K562 (cell line): ENCODE data around the gene GABARAP. TPM values are rescaled to one million over a fixed set of nuclear protein-coding genes. Genes with fewer than 3 reads are reported as not detected.

Experiments used
- ARID4B ChIP-seq: sonication (generic); formaldehyde crosslinking; IDR thresholded peaks from 2 replicates; pipeline ENCODE4 v1.8.0; 2022; ENCODE audit warnings: mild to moderate bottlenecking, missing genetic modification reagents
- CCAR2 ChIP-seq: fragments of 200-400 bp; formaldehyde crosslinking; IDR thresholded peaks from 2 replicates; pipeline ENCODE4 v1.6.1; 2017; ENCODE audit warnings: mild to moderate bottlenecking, low read depth, low read length
- CREM ChIP-seq: IDR thresholded peaks from 2 replicates; pipeline ENCODE4 v1.6.1; 2014; ENCODE audit warnings: antibody characterized with exemption, low read depth
- DMBX1 ChIP-seq: fragments of 250-450 bp; sonication (Bioruptor Pico); IDR thresholded peaks from 2 replicates; pipeline ENCODE4 v1.8.0; 2022; ENCODE audit warnings: inconsistent platforms, mild to moderate bottlenecking, moderate library complexity, borderline replicate concordance
- ELF4 ChIP-seq: fragments of 450-650 bp; formaldehyde crosslinking; IDR thresholded peaks from 2 replicates; pipeline ENCODE4 v1.4.0; 2022; ENCODE audit warnings: missing genetic modification characterization
- ERF ChIP-seq: fragments of 450-650 bp; formaldehyde crosslinking; IDR thresholded peaks from 2 replicates; pipeline ENCODE4 v1.4.0; 2020; ENCODE audit warnings: mild to moderate bottlenecking, mixed read lengths
- ETV1 ChIP-seq: fragments of 450-650 bp; conservative IDR thresholded peaks from 2 replicates; pipeline ENCODE4 v1.6.1; 2016; ENCODE audit warnings: missing genetic modification characterization, control low read depth, low read depth, missing compliant biosample characterization
- GABPB1 ChIP-seq: sonication (generic); formaldehyde crosslinking; IDR thresholded peaks from 2 replicates; pipeline ENCODE4 v1.8.0; 2022; ENCODE audit warnings: mild to moderate bottlenecking, missing genetic modification reagents
- HCFC1 ChIP-seq: IDR thresholded peaks from 2 replicates; pipeline ENCODE4 v1.6.1; 2012; ENCODE audit warnings: low read depth, low read length, improper control_type of control experiment
- PKNOX1 ChIP-seq: fragments of 450-650 bp; IDR thresholded peaks from 2 replicates; pipeline ENCODE4 v1.6.1; 2016
- POLR2B ChIP-seq: fragments of 450-650 bp; IDR thresholded peaks from 2 replicates; pipeline ENCODE4 v1.6.1; 2018; ENCODE audit warnings: low read depth; ENCODE audit not compliant: partially characterized antibody
- RBM14 ChIP-seq: fragments of 200-400 bp; formaldehyde crosslinking; IDR thresholded peaks from 2 replicates; pipeline ENCODE4 v1.6.1; 2018; ENCODE audit warnings: low read depth, mild to moderate bottlenecking, low read length, moderate library complexity, borderline replicate concordance; ENCODE audit not compliant: insufficient read depth
- RBM34 ChIP-seq: fragments of 200-400 bp; formaldehyde crosslinking; IDR thresholded peaks from 2 replicates; pipeline ENCODE4 v1.6.1; 2018; ENCODE audit warnings: low read length, borderline replicate concordance; ENCODE audit not compliant: insufficient read depth
- RCOR1 ChIP-seq, 2 experiments: IDR thresholded peaks; 2 replicates each; pipeline ENCODE4 v1.6.1; 2012; ENCODE audit warnings: low read depth in 2 of 2, low read length in 2 of 2, borderline replicate concordance in 1 of 2, improper control_type of control experiment in 1 of 2
- TEAD2 ChIP-seq: fragments of 450-650 bp; IDR thresholded peaks from 2 replicates; pipeline ENCODE4 v1.6.1; 2016; ENCODE audit warnings: missing genetic modification characterization, control low read depth, missing compliant biosample characterization
- ZFPM2 ChIP-seq: fragments of 250-450 bp; sonication (Bioruptor Pico); IDR thresholded peaks from 2 replicates; pipeline ENCODE4 v1.5.1; 2022; ENCODE audit warnings: mild to moderate bottlenecking
- polyA plus RNA-seq, 8 experiments: library from polyadenylated mRNA; depleted of rRNA in 4 of 8; stranded (reverse) in 5 of 8; unstranded in 3 of 8; fragments of >200 nt; fragmentation: Nextera tagmentation in 2 of 8; fragmentation: Illumina TruSeq in 1 of 8; extraction: Ambion mirVana in 2 of 8; extraction: Trizol in 1 of 8; gene quantifications; 2 replicates each; pipeline versions ENCODE4 v1.2.1 to v1.2.3, GENCODE V29; 2011 to 2014; ENCODE audit warnings: inconsistent platforms in 1 of 8, missing spikeins in 1 of 8
- total RNA-seq, 7 experiments: library from RNA; depleted of rRNA in 6 of 7; stranded (reverse); fragments of >200 nt in 6 of 7; fragmentation: Illumina TruSeq in 2 of 7; extraction: Trizol in 2 of 7; gene quantifications; 2 replicates each; pipeline versions ENCODE4 v1.2.1 to v1.2.3, GENCODE V29; 2011 to 2021; ENCODE audit warnings: low replicate concordance in 1 of 7
- TF ChIP-seq, protein P1 (sequence below): IDR thresholded peaks from 2 replicates; pipeline ENCODE4 v1.6.1; 2016; ENCODE audit warnings: missing genetic modification characterization, missing compliant biosample characterization
- TF ChIP-seq, protein P2 (sequence below): fragments of 450-650 bp; IDR thresholded peaks from 2 replicates; pipeline ENCODE4 v1.6.1; 2016; ENCODE audit warnings: antibody characterized with exemption
- TF ChIP-seq, protein P3 (sequence below): sonication (generic); formaldehyde crosslinking; IDR thresholded peaks from 2 replicates; pipeline ENCODE4 v1.8.1; 2023; ENCODE audit warnings: mild to moderate bottlenecking, missing genetic modification reagents

Gene GABARAP
- total and polyA plus RNA-seq, 9 of the 15 experiments (the other 6 are each of a cell fraction or from before 2014, with no cell fraction given) = 47.5 to 373 (median 152) TPM

DNA sequence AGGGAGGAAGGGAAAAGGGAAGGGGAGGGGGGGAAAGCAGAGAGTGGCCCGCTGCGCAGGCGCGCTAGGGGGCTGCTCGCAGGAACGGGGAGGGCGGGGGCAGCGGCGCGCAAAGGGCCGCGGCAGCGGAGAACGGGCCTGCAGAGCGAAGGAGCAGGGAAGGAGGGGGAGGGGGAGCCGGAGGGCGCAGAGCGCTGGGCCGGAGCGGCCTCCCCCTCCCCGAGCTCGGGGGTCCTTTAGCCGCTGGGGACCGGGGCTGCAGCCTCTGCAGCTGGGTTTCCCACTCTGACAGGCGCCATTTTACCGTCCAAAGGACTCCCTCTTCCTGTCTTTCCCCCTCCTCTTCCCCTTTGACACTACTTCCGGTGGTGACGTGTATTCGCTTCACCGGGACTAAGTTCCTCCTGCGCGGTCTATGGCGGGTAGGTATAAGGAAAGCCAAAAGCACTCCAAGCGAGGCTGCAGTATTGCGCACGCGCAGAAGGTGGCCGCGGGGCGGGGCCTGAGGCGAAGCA is 9.5 kb upstream of the GABARAP start, which contains the start of gene CTDNEP1 (continued):
- TF ChIP-seq RBM14 = no peak
- TF ChIP-seq ZFPM2 = no peak
- TF ChIP-seq, protein P1, sequence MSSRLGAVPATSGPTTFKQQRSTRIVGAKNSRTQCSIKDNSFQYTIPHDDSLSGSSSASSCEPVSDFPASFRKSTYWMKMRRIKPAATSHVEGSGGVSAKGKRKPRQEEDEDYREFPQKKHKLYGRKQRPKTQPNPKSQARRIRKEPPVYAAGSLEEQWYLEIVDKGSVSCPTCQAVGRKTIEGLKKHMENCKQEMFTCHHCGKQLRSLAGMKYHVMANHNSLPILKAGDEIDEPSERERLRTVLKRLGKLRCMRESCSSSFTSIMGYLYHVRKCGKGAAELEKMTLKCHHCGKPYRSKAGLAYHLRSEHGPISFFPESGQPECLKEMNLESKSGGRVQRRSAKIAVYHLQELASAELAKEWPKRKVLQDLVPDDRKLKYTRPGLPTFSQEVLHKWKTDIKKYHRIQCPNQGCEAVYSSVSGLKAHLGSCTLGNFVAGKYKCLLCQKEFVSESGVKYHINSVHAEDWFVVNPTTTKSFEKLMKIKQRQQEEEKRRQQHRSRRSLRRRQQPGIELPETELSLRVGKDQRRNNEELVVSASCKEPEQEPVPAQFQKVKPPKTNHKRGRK (tag) = no peak
- no peak for TF ChIP-seq ARID4B (CRISPR knock-in tag)
- TF ChIP-seq CREM = peak; percentile 86
- TF ChIP-seq, protein P2, sequence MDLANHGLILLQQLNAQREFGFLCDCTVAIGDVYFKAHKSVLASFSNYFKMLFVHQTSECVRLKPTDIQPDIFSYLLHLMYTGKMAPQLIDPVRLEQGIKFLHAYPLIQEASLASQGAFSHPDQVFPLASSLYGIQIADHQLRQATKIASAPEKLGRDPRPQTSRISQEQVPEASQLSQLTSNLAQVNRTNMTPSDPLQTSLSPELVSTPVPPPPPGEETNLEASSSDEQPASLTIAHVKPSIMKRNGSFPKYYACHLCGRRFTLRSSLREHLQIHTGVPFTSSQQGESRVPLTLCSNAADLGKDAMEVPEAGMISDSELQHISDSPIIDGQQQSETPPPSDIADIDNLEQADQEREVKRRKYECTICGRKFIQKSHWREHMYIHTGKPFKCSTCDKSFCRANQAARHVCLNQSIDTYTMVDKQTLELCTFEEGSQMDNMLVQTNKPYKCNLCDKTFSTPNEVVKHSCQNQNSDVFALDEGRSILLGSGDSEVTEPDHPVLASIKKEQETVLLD = peak; percentile 94
- no peak for TF ChIP-seq DMBX1 (CRISPR knock-in tag)
- TF ChIP-seq TEAD2 = no peak
- TF ChIP-seq ETV1 (tag) = peak; percentile 67
- peak; percentile 38 for TF ChIP-seq POLR2B
- TF ChIP-seq HCFC1 = peak; percentile 55; the same call in 1 of the 2 replicates
- TF ChIP-seq PKNOX1 = peak; percentile 58
- peak; percentile 91 for TF ChIP-seq GABPB1 (CRISPR knock-in tag)
- no peak for TF ChIP-seq ELF4 (CRISPR knock-in tag)
- TF ChIP-seq RCOR1 (IDR thresholded peaks at IDR 0.05; ENCODE audit: borderline replicate concordance in 1 of 2, low read depth in 2 of 2, low read length in 2 of 2) = no peak
- TF ChIP-seq ERF = no peak
- TF ChIP-seq RBM34 = no peak
- TF ChIP-seq, protein P3, sequence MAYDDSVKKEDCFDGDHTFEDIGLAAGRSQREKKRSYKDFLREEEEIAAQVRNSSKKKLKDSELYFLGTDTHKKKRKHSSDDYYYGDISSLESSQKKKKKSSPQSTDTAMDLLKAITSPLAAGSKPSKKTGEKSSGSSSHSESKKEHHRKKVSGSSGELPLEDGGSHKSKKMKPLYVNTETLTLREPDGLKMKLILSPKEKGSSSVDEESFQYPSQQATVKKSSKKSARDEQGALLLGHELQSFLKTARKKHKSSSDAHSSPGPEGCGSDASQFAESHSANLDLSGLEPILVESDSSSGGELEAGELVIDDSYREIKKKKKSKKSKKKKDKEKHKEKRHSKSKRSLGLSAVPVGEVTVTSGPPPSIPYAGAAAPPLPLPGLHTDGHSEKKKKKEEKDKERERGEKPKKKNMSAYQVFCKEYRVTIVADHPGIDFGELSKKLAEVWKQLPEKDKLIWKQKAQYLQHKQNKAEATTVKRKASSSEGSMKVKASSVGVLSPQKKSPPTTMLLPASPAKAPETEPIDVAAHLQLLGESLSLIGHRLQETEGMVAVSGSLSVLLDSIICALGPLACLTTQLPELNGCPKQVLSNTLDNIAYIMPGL (CRISPR knock-in tag) = no peak
- TF ChIP-seq CCAR2 = no peak
